Parathyroid adenoma (tissue), 2 donors: ENCODE results near the gene IFIT5.

Experiments
- H2AFZ ChIP-seq: fragments of 300-600 bp; sonication (generic); one replicate; pipeline ENCODE4 v1.7.0; 2017; ENCODE audit warnings: antibody characterized with exemption, mild to moderate bottlenecking
- H3K27ac ChIP-seq: fragments of 300-600 bp; sonication (generic); one replicate; pipeline ENCODE4 v1.7.0; 2017
- H3K27me3 ChIP-seq: fragments of 300-600 bp; sonication (generic); one replicate; pipeline ENCODE4 v1.7.0; 2017; ENCODE audit warnings: low read length; ENCODE audit not compliant: control insufficient read depth, insufficient read depth
- H3K36me3 ChIP-seq: fragments of 300-600 bp; sonication (generic); one replicate; pipeline ENCODE4 v1.7.0; 2017; ENCODE audit warnings: low read length; ENCODE audit not compliant: control insufficient read depth, insufficient read depth
- H3K4me1 ChIP-seq: fragments of 300-600 bp; sonication (generic); one replicate; pipeline ENCODE4 v1.7.0; 2017; ENCODE audit warnings: control low read depth
- H3K4me2 ChIP-seq: fragments of 300-600 bp; sonication (generic); one replicate; pipeline ENCODE4 v1.7.0; 2017; ENCODE audit warnings: low read length
- H3K4me3 ChIP-seq: fragments of 300-600 bp; sonication (generic); one replicate; pipeline ENCODE4 v1.7.0; 2017; ENCODE audit warnings: low read depth, low read length
- H3K79me2 ChIP-seq: fragments of 300-600 bp; sonication (generic); one replicate; pipeline ENCODE4 v1.7.0; 2017; ENCODE audit warnings: control low read depth
- H3K9ac ChIP-seq: fragments of 300-600 bp; sonication (generic); one replicate; pipeline ENCODE4 v1.7.0; 2017; ENCODE audit warnings: mild to moderate bottlenecking
- H3K9me3 ChIP-seq: fragments of 300-600 bp; sonication (generic); one replicate; pipeline ENCODE4 v1.7.0; 2017; ENCODE audit warnings: low read length; ENCODE audit not compliant: control insufficient read depth
- TF ChIP-seq, protein P1 (sequence below): fragments of 300-600 bp; sonication (generic); IDR thresholded peaks from one replicate; pipeline ENCODE4 v1.7.0; 2017; ENCODE audit warnings: antibody characterized with exemption, mild to moderate bottlenecking
- donor health status: primary hyperparathyroidism.

The IFIT5 gene

DNA sequence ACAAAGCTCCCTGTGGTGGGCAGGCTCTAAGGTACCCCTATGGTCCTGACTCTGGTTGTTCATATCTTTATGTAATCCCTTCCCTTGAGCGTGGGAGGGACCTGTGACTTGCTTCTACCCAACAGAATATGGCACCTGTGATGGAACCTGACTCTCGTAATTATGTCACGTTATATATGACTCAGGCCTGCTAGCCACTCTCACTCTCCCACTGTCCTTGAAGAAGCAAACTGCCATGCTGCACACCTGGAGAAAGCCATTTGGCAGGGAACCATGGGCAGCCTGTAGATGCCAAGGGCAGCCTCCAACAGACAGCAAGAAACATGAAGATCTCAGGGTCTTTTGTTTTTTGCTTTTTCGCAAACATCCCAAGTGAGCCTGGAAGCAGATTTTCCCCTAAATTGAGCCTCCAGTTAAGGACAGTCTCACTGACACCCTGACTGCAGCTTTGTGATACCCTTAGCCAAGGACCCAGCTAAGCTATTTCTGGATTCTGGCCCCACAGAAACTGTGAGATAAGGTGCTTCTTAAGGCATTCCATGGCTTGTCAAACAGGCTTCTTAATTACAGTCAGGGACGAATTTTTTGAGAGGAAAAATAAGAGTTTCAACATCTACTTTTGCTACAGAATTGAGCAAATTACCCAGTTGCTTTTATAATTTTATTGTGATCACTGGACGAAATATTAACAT lies 49.6 kb downstream of the IFIT5 start:
- H3K27ac ChIP-seq = no peak overlapping the region

DNA sequence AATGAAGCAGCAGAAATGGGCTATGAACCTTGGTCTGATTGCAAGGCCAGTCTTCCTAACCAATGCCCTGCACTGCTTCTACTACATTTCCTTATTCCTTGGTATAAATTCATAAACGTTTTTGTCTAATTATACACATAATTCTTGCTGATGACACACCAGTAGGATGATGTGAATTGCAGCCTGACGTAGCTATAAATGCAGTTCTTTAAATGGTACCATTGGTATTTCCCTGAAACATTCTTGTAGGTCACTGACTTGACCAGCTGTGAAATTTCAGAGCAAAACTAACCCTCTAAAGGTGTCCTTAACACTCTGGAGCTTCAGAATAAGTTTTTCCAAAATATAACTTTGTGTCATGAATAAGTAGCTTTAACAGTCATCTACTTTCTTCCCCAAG lies 50.8 kb downstream of the IFIT5 start:
- no peaks in the 10 kb centered on the region for H3K36me3 ChIP-seq
- no peaks in the 10 kb centered on the region for H3K79me2 ChIP-seq
- H2AFZ ChIP-seq = no peak overlapping the region
- TF ChIP-seq, protein P1, sequence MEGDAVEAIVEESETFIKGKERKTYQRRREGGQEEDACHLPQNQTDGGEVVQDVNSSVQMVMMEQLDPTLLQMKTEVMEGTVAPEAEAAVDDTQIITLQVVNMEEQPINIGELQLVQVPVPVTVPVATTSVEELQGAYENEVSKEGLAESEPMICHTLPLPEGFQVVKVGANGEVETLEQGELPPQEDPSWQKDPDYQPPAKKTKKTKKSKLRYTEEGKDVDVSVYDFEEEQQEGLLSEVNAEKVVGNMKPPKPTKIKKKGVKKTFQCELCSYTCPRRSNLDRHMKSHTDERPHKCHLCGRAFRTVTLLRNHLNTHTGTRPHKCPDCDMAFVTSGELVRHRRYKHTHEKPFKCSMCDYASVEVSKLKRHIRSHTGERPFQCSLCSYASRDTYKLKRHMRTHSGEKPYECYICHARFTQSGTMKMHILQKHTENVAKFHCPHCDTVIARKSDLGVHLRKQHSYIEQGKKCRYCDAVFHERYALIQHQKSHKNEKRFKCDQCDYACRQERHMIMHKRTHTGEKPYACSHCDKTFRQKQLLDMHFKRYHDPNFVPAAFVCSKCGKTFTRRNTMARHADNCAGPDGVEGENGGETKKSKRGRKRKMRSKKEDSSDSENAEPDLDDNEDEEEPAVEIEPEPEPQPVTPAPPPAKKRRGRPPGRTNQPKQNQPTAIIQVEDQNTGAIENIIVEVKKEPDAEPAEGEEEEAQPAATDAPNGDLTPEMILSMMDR = no peak
- no peak overlapping the region for H3K4me3 ChIP-seq
- no peak overlapping the region for H3K9ac ChIP-seq
- H3K27ac ChIP-seq = no peak overlapping the region
- no peaks in the 10 kb centered on the region for H3K9me3 ChIP-seq
- H3K4me1 ChIP-seq = no peaks in the 10 kb centered on the region
- H3K4me2 ChIP-seq = no peak overlapping the region
- H3K27me3 ChIP-seq = no peaks in the 10 kb centered on the region

More for the DNA sequence above, 49.6 kb downstream of the IFIT5 start:
- TF ChIP-seq, protein P1 = no peak
- no peak overlapping the region for H3K9ac ChIP-seq
- H3K9me3 ChIP-seq = no peaks in the 10 kb centered on the region
- no peaks in the 10 kb centered on the region for H3K27me3 ChIP-seq
- H3K4me3 ChIP-seq = no peak overlapping the region
- H3K36me3 ChIP-seq = no peaks in the 10 kb centered on the region
- no peak overlapping the region for H3K4me2 ChIP-seq
- H3K79me2 ChIP-seq = no peaks in the 10 kb centered on the region
- H2AFZ ChIP-seq = no peak overlapping the region
- no peaks in the 10 kb centered on the region for H3K4me1 ChIP-seq

DNA sequence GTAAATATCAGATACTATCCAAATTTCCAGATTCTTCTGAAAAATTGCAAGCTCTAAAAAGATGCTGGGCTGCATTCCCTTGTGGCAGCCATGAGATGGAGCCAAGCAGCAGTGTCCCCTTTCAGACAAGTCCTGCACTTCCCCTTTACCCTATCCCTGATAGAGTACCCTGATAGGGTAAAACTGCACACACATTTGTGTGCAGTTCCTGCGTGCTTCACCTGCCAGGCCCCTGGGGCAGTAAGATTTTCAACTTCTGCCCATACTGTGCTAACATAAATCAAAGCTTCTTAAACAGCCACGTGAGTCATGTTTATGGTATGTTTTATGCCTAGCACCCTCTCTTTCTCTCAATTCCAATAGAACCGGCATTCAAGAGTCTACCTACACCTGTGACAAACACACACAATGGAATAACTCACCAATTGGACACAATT lies 52.2 kb downstream of the IFIT5 start:
- Histone ChIP-seq H3K27me3 (no peaks in the 10 kb centered on the region), H3K79me2 (no peaks in the 10 kb centered on the region), H2AFZ (no peak overlapping the region), H3K4me3 (no peak overlapping the region), H3K4me2 (no peak overlapping the region), H3K4me1 (no peaks in the 10 kb centered on the region), H3K9me3 (no peaks in the 10 kb centered on the region), H3K9ac (no peak overlapping the region), H3K27ac (no peak overlapping the region), H3K36me3 (no peaks in the 10 kb centered on the region)
- TF ChIP-seq, protein P1 = peak; percentile 20

DNA sequence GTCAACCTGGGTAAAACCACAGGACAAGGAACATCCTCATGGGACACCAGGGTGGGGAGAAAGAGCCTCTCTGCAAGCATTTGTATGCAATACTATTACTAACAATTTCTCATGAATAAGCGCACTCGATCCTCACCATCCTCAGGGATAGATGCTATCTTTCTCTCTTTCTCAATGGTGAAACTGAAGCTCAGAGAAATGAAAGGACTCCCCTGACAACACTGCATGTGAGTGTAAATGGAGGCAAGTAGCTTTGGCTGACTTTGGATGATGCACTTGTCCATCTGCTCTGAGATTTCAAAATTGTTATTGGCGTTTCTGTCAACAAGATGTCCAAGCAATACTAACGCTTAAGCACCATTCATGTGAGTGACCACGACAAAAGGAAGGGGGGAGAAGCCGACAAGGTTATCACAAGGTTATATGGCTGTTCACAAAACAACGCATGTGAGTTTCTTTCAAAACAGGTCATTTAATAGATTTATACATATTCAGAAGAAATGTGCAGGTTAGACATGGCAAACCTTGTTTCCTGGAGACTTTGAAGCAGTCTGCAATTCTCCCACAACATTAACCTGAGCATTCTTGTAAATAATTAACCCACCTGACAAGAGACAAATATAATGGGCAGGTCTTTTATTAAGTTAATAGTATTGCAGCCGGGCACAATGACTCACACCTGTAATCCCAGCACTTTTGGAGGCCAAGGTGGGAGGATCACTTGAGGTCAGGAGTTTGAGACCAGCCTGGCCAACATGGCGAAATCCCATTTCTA lies 54.0 kb downstream of the IFIT5 start:
- Histone ChIP-seq H2AFZ (no peak overlapping the region), H3K9ac (no peak overlapping the region), H3K4me1 (no peaks in the 10 kb centered on the region), H3K9me3 (no peaks in the 10 kb centered on the region), H3K4me2 (no peak overlapping the region), H3K36me3 (no peaks in the 10 kb centered on the region), H3K27me3 (no peaks in the 10 kb centered on the region), H3K27ac (no peak overlapping the region), H3K4me3 (no peak overlapping the region), H3K79me2 (no peaks in the 10 kb centered on the region)
- TF ChIP-seq, protein P1 = no peak
